Spleen (tissue), 11 donors: ENCODE data around the gene TSPAN14. TPM values are rescaled to one million over a fixed set of nuclear protein-coding genes. Genes with fewer than 3 reads are reported as not detected.

Experiments used
- DNase-seq: peaks from one replicate; pipeline ENCODE4 v3.0.0-alpha.2; 2020
- H3K27ac ChIP-seq, 8 donors: fragments of 200-600 bp; sonication (generic) in 7 of 8; 1 replicate in 4 of 8; 2 replicates in 4 of 8; pipeline versions ENCODE4 v1.5.0 to v1.8.0; 2016 to 2021; ENCODE audit warnings: inconsistent platforms in 4 of 8, mild to moderate bottlenecking in 4 of 8, moderate library complexity in 1 of 8
- H3K27me3 ChIP-seq, 7 donors: fragments of 200-600 bp; sonication (generic) in 6 of 7; replicated peaks in 1 of 7; 1 replicate in 4 of 7; 2 replicates in 3 of 7; pipeline versions ENCODE4 v1.5.0 to v1.8.0; 2016 to 2021; ENCODE audit warnings: inconsistent platforms in 3 of 7, mild to moderate bottlenecking in 1 of 7
- H3K36me3 ChIP-seq, 6 donors: fragments of 200-600 bp; sonication (generic) in 5 of 6; 1 replicate in 4 of 6; 2 replicates in 2 of 6; pipeline versions ENCODE4 v1.5.0 to v1.8.0; 2016 to 2021; ENCODE audit warnings: inconsistent platforms in 2 of 6
- H3K4me1 ChIP-seq, 6 donors: fragments of 200-600 bp; sonication (generic) in 5 of 6; 1 replicate in 3 of 6; 2 replicates in 3 of 6; pipeline versions ENCODE4 v1.5.0 to v1.8.0; 2016 to 2021; ENCODE audit warnings: inconsistent platforms in 3 of 6
- H3K4me3 ChIP-seq, 8 donors: fragments of 200-600 bp; sonication (generic) in 7 of 8; 1 replicate in 4 of 8; 2 replicates in 4 of 8; pipeline versions ENCODE4 v1.5.0 to v1.8.0; 2016 to 2021; ENCODE audit warnings: inconsistent platforms in 4 of 8, mild to moderate bottlenecking in 4 of 8, moderate library complexity in 2 of 8
- H3K9me3 ChIP-seq, 8 donors: fragments of 200-600 bp; sonication (generic) in 7 of 8; 1 replicate in 4 of 8; 2 replicates in 4 of 8; pipeline versions ENCODE4 v1.5.0 to v1.8.0; 2016 to 2021; ENCODE audit warnings: inconsistent platforms in 4 of 8
- CTCF ChIP-seq, 11 experiments: fragments of 200-600 bp in 7 of 11; fragments of 450-650 bp in 4 of 11; sonication (generic) in 4 of 11; IDR thresholded peaks in 8 of 11; conservative IDR thresholded peaks in 3 of 11; 1 replicate in 7 of 11; 2 replicates in 4 of 11; pipeline versions ENCODE4 v1.4.0 to v1.8.0; 2016 to 2021; ENCODE audit warnings: antibody characterized with exemption in 11 of 11, inconsistent platforms in 4 of 11, mild to moderate bottlenecking in 1 of 11
- POLR2A ChIP-seq, 3 donors: fragments of 450-650 bp; IDR thresholded peaks; one replicate each; pipeline ENCODE4 v1.5.1; 2017; ENCODE audit warnings: antibody characterized with exemption in 3 of 3, mild to moderate bottlenecking in 1 of 3
- POLR2AphosphoS5 ChIP-seq, 3 donors: sonication (generic); formaldehyde crosslinking; IDR thresholded peaks; one replicate each; pipeline ENCODE4 v1.5.1; 2017; ENCODE audit warnings: antibody characterized with exemption in 3 of 3
- WGBS, 5 donors: extraction: QIAGEN DNeasy Blood & Tissue Kit in 3 of 5; methylation state at CpG; one replicate each; pipeline versions ENCODE4 v1.1.5 to v1.1.7; 2013 to 2018; 5-methylcytosine and 5-hydroxymethylcytosine counted together
- intact Hi-C: fragments of 100-400 bp; cut with DNase I; formaldehyde crosslinking; loops from one replicate; pipeline ENCODE4 v1.15.0; 2023; ENCODE audit warnings: low total_unique reads
- polyA plus RNA-seq, 3 donors: library from polyadenylated mRNA; stranded (reverse); fragments of 200-250 nt; gene quantifications; one replicate each; pipeline ENCODE4 v1.2.1, GENCODE V29; 2013
- total RNA-seq, 7 donors: library from RNA; depleted of rRNA in 3 of 7; stranded (reverse); fragments of >200 nt in 3 of 7; fragmentation: NEBNext Ultra II Directional in 4 of 7; extraction: Animal tissue kit (Norgen Biotek cat#: 25700) in 4 of 7; gene quantifications; one replicate each; pipeline versions ENCODE4 v1.1.0 to v1.2.1, GENCODE V29; 2016 to 2021
- donor health status: healthy with polysubstance abuse.
- donor health status: DM: no; HTN: no; CAD: no; lungs with moderate emphysema.
- donor health status: DM: no; HTN: no; CAD: no.
- donor health status: Bipolar disorder and iron deficiency.
- donor health status: healthy.
- donor health status: DM: no; HTN: no; CAD: no.
- donor health status: DM: yes; HTN: yes; CAD: no.

TSPAN14 gene
- total and polyA plus RNA-seq, 10 donors = 13.3 to 172 (median 108) TPM

DNA sequence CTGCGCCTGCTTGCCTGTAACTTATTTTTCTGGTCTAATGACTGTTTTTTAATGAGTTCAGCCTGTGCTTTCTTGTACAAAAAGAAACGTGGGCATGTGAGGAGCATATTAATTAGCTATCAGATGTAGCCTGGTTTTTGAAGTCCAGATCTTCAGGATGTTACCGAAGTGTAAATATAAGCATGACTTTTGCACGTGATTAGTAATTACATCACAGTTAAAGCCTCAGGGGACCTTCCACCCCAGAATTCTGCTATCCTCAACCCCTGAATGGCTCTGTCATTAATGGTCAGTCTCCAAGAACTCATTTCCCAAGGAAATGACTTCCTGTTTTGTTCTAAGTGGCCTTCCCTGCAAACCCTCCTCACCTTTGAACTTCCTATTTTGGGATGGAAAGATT is 47.9 kb upstream of the TSPAN14 start:
- no peak overlapping the region for H3K27ac ChIP-seq
- TF ChIP-seq POLR2A (IDR thresholded peaks at IDR 0.05) = no peak
- no peak for TF ChIP-seq POLR2AphosphoS5 (IDR thresholded peaks at IDR 0.05)
- no peak for TF ChIP-seq CTCF (IDR thresholded peaks at IDR 0.05 in 8 of 11, conservative IDR thresholded peaks at IDR 0.05 in 3 of 11)
- intact Hi-C loops = no loop called here
- 58 to 80% (median 71%) methylated on average over 4 of the region's 4 CpGs for WGBS, 5 donors
- H3K36me3 ChIP-seq = no peaks in the 10 kb centered on the region
- no peak for DNase-seq
- H3K9me3 ChIP-seq = no peaks in the 10 kb centered on the region
- H3K27me3 ChIP-seq = peaks cover 0 to 23% (median 3%) of the 10 kb centered on the region in 7 donors
- no peak overlapping the region for H3K4me3 ChIP-seq
- peaks cover 0 to 34% (median 21%) of the 10 kb centered on the region in 6 donors for H3K4me1 ChIP-seq

DNA sequence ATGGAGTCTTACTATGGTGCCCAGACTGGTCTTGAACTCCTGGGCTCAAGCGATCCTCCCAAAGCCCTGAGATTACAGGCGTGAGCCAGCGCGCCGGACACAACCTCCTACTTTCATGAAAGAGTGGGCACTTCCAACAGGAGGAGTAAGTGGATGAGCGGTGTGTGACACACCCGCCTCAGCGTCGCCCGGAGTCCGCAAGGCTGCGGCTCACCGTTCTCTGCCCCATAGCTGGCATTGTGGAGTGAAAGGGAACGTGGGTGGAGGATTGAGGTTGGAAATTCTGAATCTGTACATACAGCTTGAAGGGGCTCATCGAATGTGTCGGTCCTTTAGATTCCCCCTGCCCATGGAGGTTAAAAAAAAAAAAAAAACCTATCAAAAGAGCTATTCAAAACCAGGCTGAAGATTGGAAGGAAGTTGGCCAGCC is 46.3 kb upstream of the TSPAN14 start:
- WGBS, 5 donors = 6 to 30% (median 16%) methylated on average over 16 of the region's 16 CpGs
- intact Hi-C loops = no loop called here
- DNase-seq = peak; percentile 80
- peaks cover 0 to 42% (median 23%) of the 10 kb centered on the region in 6 donors for H3K4me1 ChIP-seq
- peaks cover 0 to 23% (median 3%) of the 10 kb centered on the region in 7 donors for H3K27me3 ChIP-seq
- no peaks in the 10 kb centered on the region for H3K36me3 ChIP-seq
- TF ChIP-seq POLR2A (IDR thresholded peaks at IDR 0.05) (no peak), POLR2AphosphoS5 (IDR thresholded peaks at IDR 0.05) (no peak), CTCF (IDR thresholded peaks at IDR 0.05 in 8 of 11, conservative IDR thresholded peaks at IDR 0.05 in 3 of 11) (no peak)
- peak overlapping the region; percentile 62 to 92 (median 76) for H3K4me3 ChIP-seq
- H3K9me3 ChIP-seq = no peaks in the 10 kb centered on the region
- H3K27ac ChIP-seq = peak overlapping the region in 4 of 8 donors; percentile 40 to 68 (median 58)

DNA sequence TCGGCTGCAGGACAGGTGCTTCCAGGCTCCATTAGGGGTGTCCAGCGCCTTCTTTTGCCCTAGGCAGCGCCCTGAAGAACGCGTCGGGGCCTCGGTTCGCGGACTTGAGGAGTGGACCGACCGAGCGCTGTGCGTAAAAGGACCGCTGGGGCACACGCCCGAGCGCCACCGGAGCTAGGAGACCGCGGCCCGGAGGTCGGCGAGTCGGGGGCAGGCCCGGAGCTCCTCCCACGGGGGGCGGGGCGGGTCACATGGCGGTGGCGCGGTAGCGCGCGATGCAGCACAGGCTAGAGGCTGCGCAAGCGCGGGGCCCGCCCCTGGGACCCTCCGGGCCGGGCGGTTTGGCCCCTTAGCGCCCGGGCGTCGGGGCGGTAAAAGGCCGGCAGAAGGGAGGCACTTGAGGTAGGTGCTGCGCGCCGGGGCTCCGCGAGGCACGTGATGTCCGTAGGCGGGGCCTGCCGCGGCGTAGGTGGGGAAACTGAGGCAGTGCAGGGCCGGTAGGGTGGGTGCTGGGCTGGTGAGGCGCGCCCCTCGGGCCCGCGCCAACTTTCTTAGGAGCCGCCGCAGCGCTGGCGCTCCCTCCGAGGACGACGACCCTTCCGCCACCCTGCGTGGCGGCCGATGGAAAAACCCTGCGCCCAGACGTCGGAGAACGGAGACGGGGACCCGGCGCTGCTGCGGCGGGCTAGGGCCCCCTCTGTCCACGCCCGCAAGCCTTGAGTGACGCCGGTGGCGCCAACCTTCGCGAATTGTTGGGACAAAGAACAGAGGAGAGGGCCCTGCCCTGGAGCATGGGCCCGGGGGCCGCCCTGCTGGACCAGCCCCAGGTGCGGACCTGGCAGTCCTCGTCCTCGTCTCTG is 45.6 kb upstream of the TSPAN14 start, which contains the start of gene PRXL2A:
PRXL2A (plus strand) TSS at position 310 of the 860 bp plus-strand sequence. CDS start 11,917 bp downstream, outside the sequence.
- 1 to 4% (median 1%) methylated on average over 41 to 96 of the region's 96 CpGs for WGBS, 5 donors
- TF ChIP-seq POLR2AphosphoS5 (IDR thresholded peaks at IDR 0.05) = peak; percentile 53 to 78 (median 69)
- no peak for TF ChIP-seq POLR2A (IDR thresholded peaks at IDR 0.05)
- TF ChIP-seq CTCF (IDR thresholded peaks at IDR 0.05 in 8 of 11, conservative IDR thresholded peaks at IDR 0.05 in 3 of 11) = peak in 1 of 11 experiments; percentile 12
- peaks cover 0 to 23% (median 3%) of the 10 kb centered on the region in 7 donors for H3K27me3 ChIP-seq
- peak; percentile 95 for DNase-seq
- peaks cover 0 to 48% (median 23%) of the 10 kb centered on the region in 6 donors for H3K4me1 ChIP-seq
- no peaks in the 10 kb centered on the region for H3K9me3 ChIP-seq
- H3K4me3 ChIP-seq = peak within 1 kb of the TSS; percentile 62 to 92 (median 76)
- intact Hi-C loops = no loop called here
- no peaks in the 10 kb centered on the region for H3K36me3 ChIP-seq
- H3K27ac ChIP-seq = peak within 1 kb of the TSS in 5 of 8 donors; percentile 29 to 68 (median 54)

DNA sequence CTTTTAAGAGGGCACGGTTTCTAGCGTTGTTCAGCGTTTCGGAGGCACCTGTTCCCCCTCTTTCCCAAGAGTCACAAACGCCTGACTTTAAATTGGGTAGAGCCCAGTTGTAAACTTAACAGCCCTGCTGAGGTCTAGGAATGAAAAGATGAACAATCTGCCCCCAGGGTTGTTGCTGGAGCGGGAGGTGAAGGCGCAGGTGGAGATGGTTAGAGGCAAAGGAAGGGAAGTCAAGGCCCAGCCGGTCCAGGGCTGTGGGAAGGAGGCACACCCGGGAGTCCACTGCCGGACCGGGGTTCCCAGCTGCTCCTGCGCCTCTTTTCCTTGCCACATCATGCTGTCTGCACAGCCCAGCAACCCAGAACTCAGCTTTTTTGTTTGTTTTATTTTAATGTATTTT is 45.0 kb upstream of the TSPAN14 start:
- no peak for DNase-seq
- peaks cover 0 to 23% (median 3%) of the 10 kb centered on the region in 7 donors for H3K27me3 ChIP-seq
- H3K27ac ChIP-seq = peak overlapping the region in 3 of 8 donors; percentile 54 to 68 (median 63)
- no peaks in the 10 kb centered on the region for H3K9me3 ChIP-seq
- no peak for TF ChIP-seq POLR2AphosphoS5 (IDR thresholded peaks at IDR 0.05)
- TF ChIP-seq CTCF (IDR thresholded peaks at IDR 0.05 in 8 of 11, conservative IDR thresholded peaks at IDR 0.05 in 3 of 11) = no peak
- no peak for TF ChIP-seq POLR2A (IDR thresholded peaks at IDR 0.05)
- peaks cover 0 to 53% (median 23%) of the 10 kb centered on the region in 6 donors for H3K4me1 ChIP-seq
- WGBS, 5 donors = 39 to 50% (median 44%) methylated on average over 12 of the region's 12 CpGs
- H3K4me3 ChIP-seq = peak overlapping the region in 7 of 8 donors; percentile 66 to 92 (median 79)
- H3K36me3 ChIP-seq = no peaks in the 10 kb centered on the region
- intact Hi-C loops = no loop called here
